ENCODE results near the gene ADAM17. TPM values are rescaled to one million over a fixed set of nuclear protein-coding genes. Genes with fewer than 3 reads are reported as not detected.
A peak's percentile ranks its signal among the peaks of the same experiment; 100 is the strongest.
"Not testable (repeated sequence)": the region's sequence is repeated elsewhere in the genome, so short reads cannot be mapped to it uniquely, and the experiment has no call there.

The ADAM17 gene
- total and polyA plus RNA-seq, 8 donors: 40.7 to 55.8 (median 43.9) TPM

GRCh38 chr2:9596621-9597311 lies 41.1 kb upstream of the ADAM17 start:
- TF ChIP-seq CTCF (IDR thresholded peaks at IDR 0.05): no peak
- DNase-seq (no peak), ATAC-seq (no peak)
- no peaks in the 10 kb centered on the region for H3K27me3 ChIP-seq
- H3K4me1 ChIP-seq: peaks cover 8 to 52% of the 10 kb centered on the region in 2 donors
- peak overlapping the region in 1 of 2 donors; percentile 5 for H3K27ac ChIP-seq
- no peak overlapping the region for H3K4me3 ChIP-seq
- peaks cover 0 to 27% of the 10 kb centered on the region in 2 donors for H3K36me3 ChIP-seq
- peaks cover 0 to 16% of the 10 kb centered on the region in 2 donors for H3K9me3 ChIP-seq
- intact Hi-C loops (cut with DNase I): no loop called here

DNA sequence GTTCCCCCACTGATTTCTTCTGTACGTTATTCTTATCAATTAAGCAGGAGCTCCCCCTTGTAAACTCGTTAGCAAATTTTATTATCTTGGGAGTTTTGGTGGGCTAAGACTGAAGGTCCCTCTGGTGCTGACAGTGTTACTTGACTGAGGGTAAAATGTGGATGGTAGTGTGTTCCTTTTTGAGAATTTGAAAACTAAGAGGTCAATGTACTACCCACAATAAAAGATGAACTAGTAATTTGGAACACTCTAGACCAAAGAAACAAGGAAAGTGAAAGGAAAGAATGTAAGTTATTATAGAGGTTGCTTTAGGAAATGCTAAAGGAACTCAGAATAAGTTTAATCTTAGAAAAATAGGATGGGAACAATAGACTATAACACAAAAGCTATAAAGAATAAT lies 40.1 kb upstream of the ADAM17 start:
- DNase-seq (no peak), ATAC-seq (no peak)
- Histone ChIP-seq H3K4me1 (peaks cover 8 to 53% of the 10 kb centered on the region in 2 donors), H3K4me3 (no peak overlapping the region), H3K27ac (peak overlapping the region in 1 of 2 donors; percentile 84), H3K9me3 (peaks cover 0 to 16% of the 10 kb centered on the region in 2 donors), H3K27me3 (no peaks in the 10 kb centered on the region), H3K36me3 (peaks cover 0 to 24% of the 10 kb centered on the region in 2 donors)
- no peak for TF ChIP-seq CTCF (IDR thresholded peaks at IDR 0.05)
- intact Hi-C loops (cut with DNase I): no loop called here

DNA sequence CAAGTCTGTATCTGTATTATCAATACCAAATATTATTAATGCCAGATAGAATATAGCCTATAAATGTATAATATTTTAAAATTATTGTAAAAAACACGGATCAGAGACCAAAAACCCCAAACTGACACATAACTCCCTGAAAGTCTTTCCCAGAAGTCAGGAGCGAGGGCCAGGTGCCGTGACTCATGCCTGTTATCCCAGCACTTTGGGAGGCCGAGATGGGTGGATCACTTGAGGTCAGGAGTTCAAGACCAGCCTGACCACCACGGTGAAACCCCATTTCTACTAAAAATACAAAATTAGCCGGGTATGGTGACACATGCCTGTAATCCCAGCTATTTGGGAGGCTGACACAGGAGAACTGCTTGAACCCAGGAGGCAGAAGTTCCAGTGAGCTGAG lies 39.6 kb upstream of the ADAM17 start:
- not testable (repeated sequence) for H3K4me3 ChIP-seq

GRCh38 chr2:9594366-9595054 lies 38.9 kb upstream of the ADAM17 start:
- no peak for TF ChIP-seq CTCF (IDR thresholded peaks at IDR 0.05)
- H3K36me3 ChIP-seq: peaks cover 0 to 21% of the 10 kb centered on the region in 2 donors
- peaks cover 0 to 5% of the 10 kb centered on the region in 2 donors for H3K9me3 ChIP-seq
- ATAC-seq (peak; percentile 96), DNase-seq (peak in 1 of 4 donors; percentile 47)
- peak overlapping the region; percentile 59 to 84 for H3K27ac ChIP-seq
- no peak overlapping the region for H3K4me3 ChIP-seq
- no peaks in the 10 kb centered on the region for H3K27me3 ChIP-seq
- peaks cover 8 to 53% of the 10 kb centered on the region in 2 donors for H3K4me1 ChIP-seq
- intact Hi-C loops (cut with DNase I): no loop called here

More for the DNA sequence above, 39.6 kb upstream of the ADAM17 start:
- DNase-seq; H3K27me3 ChIP-seq; intact Hi-C loops (cut with DNase I): not testable (repeated sequence)
- Histone ChIP-seq H3K27ac (peak overlapping the region; percentile 59 to 84), H3K9me3 (peaks cover 0 to 13% of the 10 kb centered on the region in 2 donors), H3K4me1 (peaks cover 8 to 53% of the 10 kb centered on the region in 2 donors), H3K36me3 (peaks cover 0 to 24% of the 10 kb centered on the region in 2 donors)
- ATAC-seq: peak; percentile 33

DNA sequence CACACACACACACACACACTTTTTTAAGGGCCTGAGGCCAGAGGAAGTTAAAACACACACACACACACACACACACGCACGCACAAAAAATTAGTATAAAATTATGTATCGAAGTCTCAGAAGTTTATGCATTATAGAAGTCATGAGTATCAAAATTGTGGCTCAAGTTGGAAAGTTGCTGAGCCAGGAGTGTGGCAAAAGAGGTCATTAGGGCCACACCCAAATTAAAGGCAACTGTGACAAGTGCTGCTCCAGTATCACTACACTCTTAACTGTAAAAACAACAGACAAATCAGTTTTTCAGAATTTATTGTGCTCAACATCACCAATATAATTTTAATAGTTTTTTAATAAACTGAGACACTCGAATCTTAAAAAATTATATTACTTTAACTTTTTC lies 38.3 kb upstream of the ADAM17 start:
- Histone ChIP-seq H3K4me1 (peaks cover 8 to 53% of the 10 kb centered on the region in 2 donors), H3K27me3 (no peaks in the 10 kb centered on the region), H3K4me3 (no peak overlapping the region), H3K9me3 (no peaks in the 10 kb centered on the region), H3K36me3 (peaks cover 0 to 23% of the 10 kb centered on the region in 2 donors), H3K27ac (peak overlapping the region; percentile 59 to 84)
- no peak for DNase-seq
- intact Hi-C loops (cut with DNase I): no loop called here
- peak; percentile 68 for ATAC-seq
- no peak for TF ChIP-seq CTCF (IDR thresholded peaks at IDR 0.05)

Data from left lung (tissue), 10 donors.